Heart left ventricle (tissue), 13 donors: ENCODE measurements around the gene ZFP36.

Experiments used
- POLR2A ChIP-seq, 2 donors: fragments of 450-650 bp; IDR thresholded peaks; one replicate each; pipeline ENCODE4 v1.6.1; 2017; ENCODE audit warnings: antibody characterized with exemption in 2 of 2, mild to moderate bottlenecking in 2 of 2, moderate library complexity in 2 of 2
- TF ChIP-seq, protein P1 (sequence below), 12 donors: fragments of 200-600 bp; sonication (generic) in 4 of 12; IDR thresholded peaks; one replicate each; pipeline versions ENCODE4 v1.5.0 to v1.8.0; 2018 to 2022; ENCODE audit warnings: antibody characterized with exemption in 12 of 12, mild to moderate bottlenecking in 5 of 12
- donor health status: ischemic (EF 13 %, LVEDD 7.1; RV severe dilation, severe dysfunction).
- donor health status: DM: no; HTN: yes; CAD: no.
- donor health status: DM: no; HTN: no; CAD: no.
- donor health status: ischemic (EF 25% LVEDD 6.9; RV normal size, moderate dysfunction).
- donor health status: ischemic (EF 25% LVEDD 5.7; RV mildly dilated, moderate dysfunction).
- donor health status: ischemic (EF 35%, LVEDD 5.7; RV mildly dilated, moderate dysfunction).
- donor health status: nonischemic (EF 11% LVEDD 7.7; RV severe dilation, severe dysfunction).
- donor health status: DM: yes; HTN: yes; CAD: no.
- donor health status: PGD.
- donor health status: ischemic (EF 29% LVEDD 5.4; RV normal size, mild dysfunction).
- donor health status: nonischemic (EF 23%, LVEDD 6.1; RV moderate dilation, normal function).

DNA sequence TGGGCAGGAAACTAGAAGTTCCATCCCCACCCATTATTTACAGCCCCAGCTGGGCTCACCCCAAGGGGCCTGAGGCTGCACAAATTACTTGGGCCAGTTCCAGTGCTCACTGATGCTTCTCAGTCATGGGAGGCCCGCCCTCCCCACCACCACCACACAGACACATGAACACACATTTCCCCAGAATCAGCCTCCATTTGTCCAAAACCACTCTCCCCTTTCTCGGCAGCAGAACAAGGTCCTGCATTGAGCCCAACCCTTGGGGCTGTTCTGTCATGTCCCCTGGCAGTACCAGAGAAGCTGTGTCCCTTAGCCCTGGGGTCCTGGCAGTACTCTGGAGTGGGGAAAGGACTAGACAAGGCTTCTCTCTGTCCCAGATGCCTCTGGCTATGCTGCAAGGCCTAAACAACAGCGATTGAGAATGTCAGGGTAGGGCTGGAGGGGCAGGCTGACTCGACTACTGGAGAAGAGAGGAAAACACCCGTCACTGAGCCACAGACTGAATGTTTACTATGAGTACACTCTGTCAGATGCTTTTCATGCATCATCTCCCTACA is 42.7 kb upstream of the ZFP36 start:
- TF ChIP-seq, protein P1, sequence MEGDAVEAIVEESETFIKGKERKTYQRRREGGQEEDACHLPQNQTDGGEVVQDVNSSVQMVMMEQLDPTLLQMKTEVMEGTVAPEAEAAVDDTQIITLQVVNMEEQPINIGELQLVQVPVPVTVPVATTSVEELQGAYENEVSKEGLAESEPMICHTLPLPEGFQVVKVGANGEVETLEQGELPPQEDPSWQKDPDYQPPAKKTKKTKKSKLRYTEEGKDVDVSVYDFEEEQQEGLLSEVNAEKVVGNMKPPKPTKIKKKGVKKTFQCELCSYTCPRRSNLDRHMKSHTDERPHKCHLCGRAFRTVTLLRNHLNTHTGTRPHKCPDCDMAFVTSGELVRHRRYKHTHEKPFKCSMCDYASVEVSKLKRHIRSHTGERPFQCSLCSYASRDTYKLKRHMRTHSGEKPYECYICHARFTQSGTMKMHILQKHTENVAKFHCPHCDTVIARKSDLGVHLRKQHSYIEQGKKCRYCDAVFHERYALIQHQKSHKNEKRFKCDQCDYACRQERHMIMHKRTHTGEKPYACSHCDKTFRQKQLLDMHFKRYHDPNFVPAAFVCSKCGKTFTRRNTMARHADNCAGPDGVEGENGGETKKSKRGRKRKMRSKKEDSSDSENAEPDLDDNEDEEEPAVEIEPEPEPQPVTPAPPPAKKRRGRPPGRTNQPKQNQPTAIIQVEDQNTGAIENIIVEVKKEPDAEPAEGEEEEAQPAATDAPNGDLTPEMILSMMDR (IDR thresholded peaks at IDR 0.05), result no peak
- TF ChIP-seq POLR2A (IDR thresholded peaks at IDR 0.05), result no peak
